ENCODE data around the gene NEURL4. TPM values are rescaled to one million over a fixed set of nuclear protein-coding genes. Genes with fewer than 3 reads are reported as not detected.

Gene NEURL4
- total RNA-seq, 4 donors from 2014 or later: 27.8 to 109 (median 35.0) TPM

GRCh38 chr17:7289256-7290032, 39.7 kb downstream of the NEURL4 start:
- no peak for DNase-seq
- TF ChIP-seq EP300 (IDR thresholded peaks at IDR 0.05; ENCODE audit: low read depth): no peak
- no peak for TF ChIP-seq POLR2AphosphoS5 (IDR thresholded peaks at IDR 0.05)
- Histone ChIP-seq H3K4me1 (peaks cover 8 to 32% (median 25%) of the 10 kb centered on the region in 4 donors), H3K36me3 (no peaks in the 10 kb centered on the region), H3K27ac (no peak overlapping the region), H3K9me3 (no peaks in the 10 kb centered on the region), H3K4me3 (no peak overlapping the region), H3K27me3 (peaks cover 14% of the 10 kb centered on the region)
- in situ Hi-C loops (cut with MboI; ENCODE audit: low pct_ligation_motif_present in 1 of 4, low pct_unique_long_range_greater_than_20kb in 1 of 4, low sequenced_read_pairs in 3 of 4) (loop anchor here in 2 of 4 donors (25.0 kb wide), 1 partner anchor 252 kb away; the partner anchor contains the start of genes SLC16A11 (in 2 of the 2) and SLC16A13 (in 2 of the 2)), intact Hi-C loops (cut with DNase I; ENCODE audit: low total_unique reads) (no loop called here)
- WGBS, 2 donors (ENCODE audit: low coverage in 1 of 2): 68% methylated on average over 17 of the region's 18 CpGs; no CpG with 5 or more reads in 1 of the 2 donors

- 88% methylated on average over 11 of the region's 12 CpGs; no CpG with 5 or more reads in 1 of the 2 donors for WGBS, 2 donors (ENCODE audit: low coverage in 1 of 2)
- Histone ChIP-seq H3K9me3 (no peaks in the 10 kb centered on the region), H3K27ac (no peak overlapping the region), H3K4me1 (peaks cover 10 to 27% (median 20%) of the 10 kb centered on the region in 4 donors), H3K27me3 (no peaks in the 10 kb centered on the region), H3K36me3 (no peaks in the 10 kb centered on the region), H3K4me3 (no peak overlapping the region)
- DNase-seq: no peak
- in situ Hi-C loops (cut with MboI; ENCODE audit: low pct_ligation_motif_present in 1 of 4, low pct_unique_long_range_greater_than_20kb in 1 of 4, low sequenced_read_pairs in 3 of 4): loop anchor here in 2 of 4 donors (25.0 kb wide), 1 partner anchor 248 kb away; the partner anchor contains the start of genes SLC16A11 (in 2 of the 2) and SLC16A13 (in 2 of the 2)
- TF ChIP-seq POLR2A (IDR thresholded peaks at IDR 0.05) (no peak), EP300 (IDR thresholded peaks at IDR 0.05; ENCODE audit: low read depth) (no peak), POLR2AphosphoS5 (IDR thresholded peaks at IDR 0.05) (no peak)
- TF ChIP-seq, protein P1, sequence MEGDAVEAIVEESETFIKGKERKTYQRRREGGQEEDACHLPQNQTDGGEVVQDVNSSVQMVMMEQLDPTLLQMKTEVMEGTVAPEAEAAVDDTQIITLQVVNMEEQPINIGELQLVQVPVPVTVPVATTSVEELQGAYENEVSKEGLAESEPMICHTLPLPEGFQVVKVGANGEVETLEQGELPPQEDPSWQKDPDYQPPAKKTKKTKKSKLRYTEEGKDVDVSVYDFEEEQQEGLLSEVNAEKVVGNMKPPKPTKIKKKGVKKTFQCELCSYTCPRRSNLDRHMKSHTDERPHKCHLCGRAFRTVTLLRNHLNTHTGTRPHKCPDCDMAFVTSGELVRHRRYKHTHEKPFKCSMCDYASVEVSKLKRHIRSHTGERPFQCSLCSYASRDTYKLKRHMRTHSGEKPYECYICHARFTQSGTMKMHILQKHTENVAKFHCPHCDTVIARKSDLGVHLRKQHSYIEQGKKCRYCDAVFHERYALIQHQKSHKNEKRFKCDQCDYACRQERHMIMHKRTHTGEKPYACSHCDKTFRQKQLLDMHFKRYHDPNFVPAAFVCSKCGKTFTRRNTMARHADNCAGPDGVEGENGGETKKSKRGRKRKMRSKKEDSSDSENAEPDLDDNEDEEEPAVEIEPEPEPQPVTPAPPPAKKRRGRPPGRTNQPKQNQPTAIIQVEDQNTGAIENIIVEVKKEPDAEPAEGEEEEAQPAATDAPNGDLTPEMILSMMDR (IDR thresholded peaks at IDR 0.05): no peak
- intact Hi-C loops (cut with DNase I; ENCODE audit: low total_unique reads): no loop called here
These were observed 43.5 kb downstream of the NEURL4 start for GRCh38 chr17:7285679-7286078.

- DNase-seq: no peak
- no peaks in the 10 kb centered on the region for H3K36me3 ChIP-seq
- peaks cover 12 to 33% (median 27%) of the 10 kb centered on the region in 4 donors for H3K4me1 ChIP-seq
- intact Hi-C loops (cut with DNase I; ENCODE audit: low total_unique reads): no loop called here
- in situ Hi-C loops (cut with MboI; ENCODE audit: low pct_ligation_motif_present in 1 of 4, low pct_unique_long_range_greater_than_20kb in 1 of 4, low sequenced_read_pairs in 3 of 4): loop anchor here in 2 of 4 donors (25.0 kb wide), 1 partner anchor 248 kb away; the partner anchor contains the start of genes SLC16A11 (in 2 of the 2) and SLC16A13 (in 2 of the 2)
- H3K27me3 ChIP-seq: no peaks in the 10 kb centered on the region
- no peak overlapping the region for H3K4me3 ChIP-seq
- no peaks in the 10 kb centered on the region for H3K9me3 ChIP-seq
- H3K27ac ChIP-seq: peak overlapping the region in 1 of 4 donors; percentile 84
- TF ChIP-seq POLR2A (IDR thresholded peaks at IDR 0.05): no peak
- TF ChIP-seq EP300 (IDR thresholded peaks at IDR 0.05; ENCODE audit: low read depth): no peak
- 94% methylated on average over 16 of the region's 16 CpGs; no CpG with 5 or more reads in 1 of the 2 donors for WGBS, 2 donors (ENCODE audit: low coverage in 1 of 2)
These were observed 44.2 kb downstream of the NEURL4 start for GRCh38 chr17:7284911-7285310.

GRCh38 chr17:7283471-7284216, 45.5 kb downstream of the NEURL4 start:
- Histone ChIP-seq H3K4me1 (peaks cover 12 to 42% (median 33%) of the 10 kb centered on the region in 4 donors), H3K4me3 (no peak overlapping the region)
- WGBS, 2 donors (ENCODE audit: low coverage in 1 of 2): 81 to 100% methylated on average over 1 to 18 of the region's 18 CpGs

More at GRCh38 chr17:7283471-7284216, 45.5 kb downstream of the NEURL4 start:
- intact Hi-C loops (cut with DNase I; ENCODE audit: low total_unique reads): no loop called here
- in situ Hi-C loops (cut with MboI; ENCODE audit: low pct_ligation_motif_present in 1 of 4, low pct_unique_long_range_greater_than_20kb in 1 of 4, low sequenced_read_pairs in 3 of 4): loop anchor here in 2 of 4 donors (25.0 kb wide), 1 partner anchor 246 kb away; the partner anchor contains the start of genes SLC16A11 (in 2 of the 2) and SLC16A13 (in 2 of the 2)
- DNase-seq: no peak
- TF ChIP-seq POLR2AphosphoS5 (IDR thresholded peaks at IDR 0.05) (no peak), POLR2A (IDR thresholded peaks at IDR 0.05) (no peak), EP300 (IDR thresholded peaks at IDR 0.05; ENCODE audit: low read depth) (no peak)
- TF ChIP-seq, protein P1 (IDR thresholded peaks at IDR 0.05): no peak
- Histone ChIP-seq H3K27me3 (no peaks in the 10 kb centered on the region), H3K27ac (peak overlapping the region; percentile 84 to 89 (median 86)), H3K9me3 (no peaks in the 10 kb centered on the region), H3K36me3 (no peaks in the 10 kb centered on the region)
